G401 (cell line): ENCODE data around the gene SLC17A2. TPM values are rescaled to one million over a fixed set of nuclear protein-coding genes. Genes with fewer than 3 reads are reported as not detected.

Experiments
- DNase-seq: peaks from one replicate; pipeline ENCODE4 v3.0.0-alpha.2; 2015; ENCODE audit warnings: low spot score
- in situ Hi-C: cut with HindIII; loops from 2 replicates; pipeline ENCODE4 v1.10.0; 2016; ENCODE audit warnings: low sequenced_read_pairs, mixed read lengths
- total RNA-seq: library from RNA; depleted of rRNA; stranded (reverse); fragments of >200 nt; shearing (Covaris generic); gene quantifications from 2 replicates; pipeline ENCODE4 v1.2.3, GENCODE V29; 2014

The SLC17A2 gene
- total RNA-seq, 1 experiment from 2014 or later, result not detected

DNA sequence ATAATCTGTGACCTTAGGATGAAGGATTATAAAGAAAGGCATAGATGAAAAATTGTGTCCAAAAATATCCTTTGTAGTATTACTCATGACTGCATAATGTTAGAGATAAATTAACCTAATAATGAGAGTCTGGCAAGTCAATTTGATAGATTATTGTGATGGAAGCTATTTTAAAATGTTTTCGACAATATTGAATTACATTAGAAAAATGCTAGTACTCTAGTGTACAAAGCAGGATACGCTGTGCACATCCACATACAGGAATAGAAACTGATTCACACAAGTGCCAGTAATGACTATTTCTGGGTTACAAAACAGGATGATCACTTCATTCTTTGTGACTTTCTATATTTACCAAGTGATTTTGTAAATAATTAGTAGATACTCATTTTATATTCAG lies 3.3 kb downstream of the SLC17A2 start:
- DNase-seq, result no peak
- in situ Hi-C loops, result no loop called here

DNA sequence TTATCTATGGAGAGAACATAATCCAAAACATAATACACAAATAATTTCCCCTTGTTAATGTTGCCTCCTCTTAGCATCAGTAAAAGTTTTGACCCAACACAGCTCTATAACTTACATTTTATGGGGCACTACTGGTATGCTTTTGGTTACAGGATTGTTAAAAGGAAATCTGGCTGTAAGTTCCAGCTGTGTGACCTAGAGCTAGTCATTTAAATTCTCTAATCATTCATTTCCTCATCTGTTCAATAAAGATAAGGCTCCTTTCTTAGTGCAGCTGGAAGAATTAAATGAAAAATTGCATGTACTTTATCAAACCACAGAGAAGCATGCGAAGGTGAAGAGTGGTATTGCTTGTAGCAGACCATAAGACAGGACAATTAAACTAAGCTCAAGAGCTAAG lies 4.6 kb downstream of the SLC17A2 start:
- DNase-seq, result no peak
- in situ Hi-C loops, result no loop called here

DNA sequence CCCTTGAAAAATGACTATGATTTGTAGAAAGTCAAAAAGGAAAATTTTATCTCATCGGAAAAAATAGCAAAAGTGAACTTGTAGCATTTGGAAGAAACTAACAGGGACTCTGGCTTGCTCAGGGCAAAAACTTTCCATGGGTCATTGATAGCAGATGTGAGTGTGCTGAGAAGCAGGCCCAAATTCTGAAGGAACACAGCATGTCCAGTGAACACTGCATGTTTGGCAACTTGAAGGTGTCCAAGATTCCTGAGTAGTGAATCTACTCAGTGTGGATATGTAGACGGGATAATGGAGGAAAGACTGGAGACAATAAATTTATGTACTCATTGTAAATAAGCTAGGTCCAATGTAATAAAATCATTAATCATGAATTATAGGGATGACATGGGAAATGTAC lies 8.2 kb downstream of the SLC17A2 start:
- in situ Hi-C loops, result no loop called here
- no peak for DNase-seq

DNA sequence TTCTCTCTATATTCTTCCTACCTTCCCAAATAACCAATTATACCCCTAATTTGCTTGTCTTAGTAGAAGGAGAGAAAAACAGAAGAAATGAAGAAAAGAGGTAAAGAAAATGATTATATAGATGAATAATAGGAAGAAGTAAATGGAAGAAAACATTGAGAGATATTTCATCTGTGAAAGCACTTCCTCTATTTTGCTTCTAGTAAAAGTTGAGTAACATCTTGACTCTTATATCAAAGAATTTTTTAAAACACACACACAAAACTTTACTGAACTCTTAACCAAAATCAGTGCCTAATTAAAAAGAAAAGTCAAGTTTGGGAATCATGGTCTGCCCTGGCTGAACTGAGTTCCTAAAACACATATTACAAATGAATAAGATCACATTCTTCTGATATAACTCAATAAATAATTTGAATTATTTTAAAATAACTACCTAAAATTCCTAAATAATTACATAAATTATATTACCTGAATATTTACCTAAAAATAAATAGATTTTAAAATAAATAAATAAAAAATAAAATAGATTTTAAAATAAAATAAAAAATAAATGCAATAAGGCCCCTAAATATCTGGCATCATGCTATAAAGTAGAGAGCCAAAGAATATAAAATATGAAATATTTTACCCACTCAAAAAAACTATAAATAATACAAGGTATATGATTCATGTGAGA lies 8.8 kb downstream of the SLC17A2 start:
- in situ Hi-C loops, result no loop called here
- DNase-seq, result no peak

DNA sequence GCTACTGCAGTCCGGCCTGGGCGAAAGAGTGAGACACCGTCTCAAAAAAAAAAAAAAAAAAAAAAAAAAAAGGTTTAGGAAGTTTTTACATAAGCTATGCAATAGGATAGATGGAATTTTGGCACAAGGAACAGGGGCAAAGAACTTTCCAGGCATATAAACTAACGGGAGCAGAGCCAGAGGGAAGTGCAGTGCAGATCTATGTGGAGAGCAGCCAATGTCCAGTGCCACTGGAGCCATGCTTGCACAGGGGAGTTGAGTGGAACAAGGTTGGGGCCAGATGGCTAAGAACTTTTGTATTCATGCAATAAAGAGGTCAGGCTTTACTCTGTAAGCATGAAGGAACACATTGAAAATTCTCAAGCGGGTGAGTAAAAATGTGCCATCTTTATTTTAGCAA lies 10.8 kb downstream of the SLC17A2 start:
- DNase-seq, result no peak
- in situ Hi-C loops, result no loop called here

DNA sequence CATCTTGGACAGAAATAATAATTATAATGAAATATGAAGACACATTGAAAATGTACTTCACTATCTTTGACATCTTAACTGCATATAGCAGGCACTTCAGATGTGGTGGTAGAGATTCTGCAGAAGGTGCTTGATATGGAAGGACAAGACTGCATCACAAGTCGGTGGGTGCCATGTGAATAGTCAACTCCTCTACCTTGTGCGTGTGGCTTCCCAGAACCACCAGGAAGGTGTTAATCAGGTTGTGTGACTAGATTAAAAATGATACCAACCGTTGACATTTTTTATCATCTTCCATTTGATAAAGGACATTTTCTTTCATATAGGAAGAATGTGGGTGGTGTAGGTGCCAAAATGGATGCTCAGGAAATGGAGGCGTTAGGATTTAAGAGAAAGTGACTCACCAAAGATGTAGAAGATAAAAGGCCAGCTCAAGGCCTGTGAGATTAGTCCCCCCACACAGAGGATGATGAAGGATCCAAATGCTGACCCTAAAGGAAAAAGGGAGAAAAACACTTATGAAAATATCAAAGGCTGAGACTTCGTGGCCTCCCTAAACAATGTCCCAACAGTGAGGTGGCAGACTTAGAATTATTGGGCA lies 12.3 kb downstream of the SLC17A2 start:
- no peak for DNase-seq
- in situ Hi-C loops, result no loop called here

DNA sequence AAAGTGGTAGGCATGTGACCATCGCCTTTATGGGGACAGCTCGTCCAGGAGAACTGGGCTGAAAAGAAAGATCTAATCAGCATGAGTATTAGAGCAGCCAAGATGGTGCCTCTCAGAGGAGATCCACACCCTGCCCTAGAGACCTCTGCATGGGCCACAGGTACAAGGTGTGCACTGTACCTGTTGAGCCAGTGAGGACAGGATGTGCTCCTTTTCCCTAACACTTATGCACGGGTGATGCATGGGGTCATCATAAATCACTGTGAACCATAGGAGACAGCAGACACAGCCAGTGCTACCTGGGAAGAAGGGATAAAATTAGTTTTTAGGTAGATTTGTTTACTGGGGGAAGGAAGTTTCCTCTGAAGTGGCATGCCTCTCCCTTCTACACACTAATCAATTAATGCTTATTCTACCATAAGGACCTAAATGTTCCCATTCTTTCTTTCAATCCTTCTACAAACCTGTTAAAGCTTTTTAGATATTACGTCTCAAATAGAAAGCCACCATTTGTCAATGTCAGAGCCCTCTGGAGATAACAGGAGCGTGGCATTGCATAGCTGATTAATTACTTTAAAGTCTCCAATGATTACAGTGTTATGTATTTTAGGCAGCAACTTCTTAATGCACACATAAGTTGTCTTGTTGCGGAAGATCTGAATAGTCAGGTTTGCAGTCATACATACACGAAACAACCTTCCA lies 13.6 kb downstream of the SLC17A2 start:
- no peak for DNase-seq
- in situ Hi-C loops, result no loop called here

DNA sequence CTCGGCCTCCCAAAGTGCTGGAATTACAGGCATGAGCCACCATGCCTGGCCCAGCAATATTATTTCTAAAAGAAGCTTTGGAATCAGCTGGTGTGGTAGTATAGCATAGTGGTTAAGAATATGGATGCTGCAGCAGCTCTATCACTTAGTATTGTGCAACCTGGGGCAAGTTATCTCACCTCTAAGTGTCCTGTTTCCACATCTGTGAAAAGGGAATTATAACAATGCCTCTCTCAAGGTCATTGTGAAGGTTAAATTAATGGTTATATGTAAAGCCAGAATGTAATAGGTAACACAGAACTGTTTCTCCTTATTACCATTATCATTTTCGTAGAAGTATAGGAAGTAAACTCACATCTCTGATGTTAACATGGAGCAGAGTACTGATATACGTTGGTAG lies 14.2 kb downstream of the SLC17A2 start:
- in situ Hi-C loops, result no loop called here
- DNase-seq, result no peak

DNA sequence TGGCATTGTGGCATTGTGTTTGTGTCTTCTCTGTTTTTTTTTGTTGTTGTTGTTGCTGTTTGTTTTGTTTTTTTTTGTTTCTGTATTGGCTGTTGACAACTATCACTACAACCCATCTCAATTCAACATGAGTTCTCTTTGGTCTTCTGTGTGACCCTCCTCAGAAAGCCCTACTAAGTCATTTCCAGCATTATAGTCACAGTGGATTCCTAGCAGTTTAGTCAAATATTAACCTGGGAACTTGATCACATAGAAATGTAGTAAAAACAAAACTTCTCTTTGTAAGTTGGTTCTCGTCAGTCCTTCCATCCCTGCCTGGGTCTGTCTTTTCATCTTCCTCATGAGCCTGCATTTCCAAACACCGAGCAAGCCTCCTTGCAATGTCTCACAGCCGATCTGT lies 16.8 kb downstream of the SLC17A2 start:
- no peak for DNase-seq
- in situ Hi-C loops, result no loop called here

DNA sequence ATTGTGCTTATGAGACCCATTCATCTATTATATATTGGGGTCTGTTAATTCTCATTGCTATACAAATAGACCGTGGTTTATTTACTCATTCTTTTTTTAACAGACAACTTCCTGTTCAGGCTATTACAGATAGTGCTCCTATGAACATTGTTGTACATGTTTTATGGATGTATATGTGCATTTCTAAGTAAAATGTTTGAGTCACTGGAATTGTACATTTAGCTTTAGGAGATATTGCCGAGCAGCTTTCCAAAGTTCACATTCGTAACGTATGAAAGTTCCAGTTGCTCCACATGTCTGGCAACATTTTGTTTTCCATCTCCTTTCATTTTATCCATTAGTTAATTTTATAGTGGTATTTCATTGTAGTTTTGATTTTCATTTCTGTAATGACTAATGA lies 19.1 kb downstream of the SLC17A2 start:
- in situ Hi-C loops, result no loop called here
- no peak for DNase-seq

DNA sequence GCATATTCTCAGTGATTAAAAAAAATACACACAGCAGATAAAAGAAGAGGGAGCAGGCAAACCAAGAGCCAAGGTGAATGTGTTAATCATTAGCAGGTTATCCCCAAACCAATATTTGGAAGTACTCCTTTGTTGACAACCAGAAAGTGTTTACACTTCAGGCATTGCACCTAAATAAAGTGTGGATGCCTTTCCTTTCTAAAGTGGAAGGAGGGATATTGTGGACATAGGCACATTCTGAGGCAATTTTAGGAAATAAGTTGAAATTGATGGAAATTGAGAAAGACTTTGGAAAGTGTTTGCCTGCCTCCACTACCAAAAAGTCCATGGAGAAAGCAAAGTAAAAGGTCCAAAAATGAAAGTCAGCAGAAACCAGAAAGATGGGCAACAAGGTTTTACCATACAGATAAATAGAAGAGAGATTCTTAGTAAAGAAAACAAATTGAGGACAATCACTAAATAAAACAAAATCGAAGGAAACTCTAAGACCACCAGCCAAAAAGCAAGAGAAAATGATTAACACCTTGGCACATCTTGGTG lies 22.9 kb downstream of the SLC17A2 start:
- DNase-seq, result no peak

DNA sequence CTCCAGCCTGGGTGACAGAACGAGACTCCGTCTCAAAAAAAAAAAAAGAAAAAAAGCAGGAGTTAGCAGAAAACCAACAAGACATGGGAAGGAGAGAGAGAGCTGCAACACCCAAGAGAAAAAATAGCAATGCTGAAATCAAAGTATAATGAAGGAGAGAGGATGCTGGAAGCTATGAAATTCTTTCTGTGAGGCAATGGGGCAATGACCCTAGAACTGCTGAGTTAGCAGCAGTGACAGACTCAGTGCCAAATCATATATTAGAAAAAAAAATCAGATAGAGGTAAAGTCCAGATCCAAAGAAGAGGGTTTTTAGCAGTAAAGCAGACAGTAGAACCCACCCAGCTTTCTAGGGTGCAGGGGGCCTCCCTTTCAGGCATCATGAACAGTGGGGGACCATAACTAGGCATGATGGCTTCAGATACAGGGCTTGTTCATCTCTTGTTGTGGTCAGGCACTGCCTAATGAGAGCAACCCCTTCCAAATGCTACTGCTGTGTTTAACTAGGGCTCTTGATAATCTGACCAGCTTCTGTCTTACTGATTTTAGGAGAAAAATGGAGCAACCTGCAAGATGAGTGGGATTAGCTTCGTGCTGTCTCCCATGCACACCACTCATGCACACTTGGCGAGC lies 26.9 kb downstream of the SLC17A2 start:
- DNase-seq, result no peak
- in situ Hi-C loops, result no loop called here

More for the DNA sequence above, 22.9 kb downstream of the SLC17A2 start:
- in situ Hi-C loops, result no loop called here

DNA sequence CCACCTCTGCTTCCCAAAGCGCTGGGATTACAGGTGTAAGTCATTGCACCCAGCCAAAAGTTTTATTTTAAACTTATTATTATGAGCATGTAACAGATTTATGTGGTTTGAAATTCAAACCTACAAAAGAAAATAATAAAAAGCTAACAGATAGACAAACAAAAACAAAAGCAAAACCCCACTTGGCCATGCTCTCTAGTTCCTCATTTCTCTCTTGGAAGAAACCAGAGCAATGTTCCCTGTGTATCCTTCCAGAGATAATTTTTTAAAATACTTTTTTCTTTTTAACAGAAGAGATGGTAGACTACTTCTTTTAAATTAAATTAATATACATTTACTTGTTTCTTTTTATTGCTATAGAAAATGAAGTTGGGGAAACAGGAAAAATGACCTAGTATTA lies 28.4 kb downstream of the SLC17A2 start:
- in situ Hi-C loops, result no loop called here
- no peak for DNase-seq

DNA sequence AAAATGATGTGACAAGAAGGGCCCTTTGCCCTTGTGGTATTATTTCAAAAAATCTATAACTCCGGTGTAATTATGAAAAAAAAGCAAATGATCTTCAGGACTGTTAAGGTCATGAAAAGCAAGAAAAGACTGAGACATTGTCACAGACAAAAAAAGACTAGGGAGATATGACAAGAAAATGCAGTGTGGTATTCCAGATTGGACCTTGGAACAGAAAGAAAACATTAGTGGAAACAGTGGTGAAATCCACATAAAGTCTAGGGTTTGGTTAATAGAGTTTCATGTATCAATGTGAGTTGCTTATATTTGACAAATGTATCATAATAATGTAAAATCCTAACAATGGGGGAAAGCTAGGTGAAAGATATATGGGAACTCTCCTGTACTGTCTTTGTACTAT lies 29.6 kb downstream of the SLC17A2 start:
- in situ Hi-C loops, result no loop called here
- DNase-seq, result no peak

DNA sequence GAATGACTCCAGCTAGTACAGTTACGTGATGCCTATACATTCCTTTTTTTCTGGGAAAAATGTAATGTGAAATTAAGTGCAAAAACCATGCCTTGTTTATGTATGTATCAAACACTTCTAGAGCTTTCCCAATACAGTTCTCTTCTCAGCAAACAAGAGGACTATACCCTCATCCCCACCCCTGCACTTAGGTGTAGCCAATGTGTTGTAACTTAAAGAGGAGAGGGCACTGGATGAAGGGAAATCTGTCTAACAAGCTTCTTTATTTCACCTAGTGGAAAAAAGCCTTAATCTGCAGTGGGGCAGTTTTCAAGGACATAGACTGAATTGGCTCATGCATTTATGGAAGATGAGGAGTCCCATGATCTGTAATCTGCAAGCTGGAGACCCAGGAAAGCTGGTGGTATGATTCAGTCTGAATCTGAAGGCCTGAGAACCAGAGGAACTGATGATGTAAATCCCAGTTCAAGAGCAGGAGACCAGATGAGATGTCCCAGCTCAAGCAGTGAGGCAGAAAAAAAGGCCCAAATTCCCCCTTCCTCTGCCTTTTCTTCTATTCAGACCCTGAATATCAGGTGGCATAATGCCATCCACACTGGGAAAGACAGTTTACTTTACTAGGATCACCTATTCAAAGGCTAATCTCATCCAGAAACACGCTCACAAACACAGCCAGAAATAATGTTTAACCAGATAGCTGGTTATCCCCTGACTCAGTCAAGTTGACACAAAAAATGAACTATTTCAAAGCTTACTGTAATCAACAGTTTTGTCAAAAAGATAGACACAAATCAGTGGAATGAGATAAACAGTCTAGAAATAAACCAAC lies 30.7 kb downstream of the SLC17A2 start:
- in situ Hi-C loops, result no loop called here
- DNase-seq, result no peak

DNA sequence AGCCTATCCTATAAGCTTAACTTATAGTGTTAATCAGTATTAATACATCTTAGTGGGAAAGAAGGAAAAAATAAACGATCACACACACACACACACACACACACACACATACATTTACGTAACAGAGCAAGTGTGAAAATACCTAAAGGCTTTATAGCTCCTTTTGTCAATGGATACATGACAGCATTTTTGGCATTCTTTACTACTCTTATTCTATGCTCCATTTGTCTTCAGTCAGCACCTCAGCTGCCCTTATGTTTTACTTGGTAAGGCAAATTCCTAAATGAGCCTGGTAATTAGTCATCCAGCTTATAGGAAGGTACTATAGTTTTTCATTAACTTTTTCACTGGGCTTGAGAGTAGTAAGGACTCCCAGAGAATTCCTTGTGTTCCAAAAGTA lies 31.4 kb downstream of the SLC17A2 start:
- in situ Hi-C loops, result no loop called here

DNA sequence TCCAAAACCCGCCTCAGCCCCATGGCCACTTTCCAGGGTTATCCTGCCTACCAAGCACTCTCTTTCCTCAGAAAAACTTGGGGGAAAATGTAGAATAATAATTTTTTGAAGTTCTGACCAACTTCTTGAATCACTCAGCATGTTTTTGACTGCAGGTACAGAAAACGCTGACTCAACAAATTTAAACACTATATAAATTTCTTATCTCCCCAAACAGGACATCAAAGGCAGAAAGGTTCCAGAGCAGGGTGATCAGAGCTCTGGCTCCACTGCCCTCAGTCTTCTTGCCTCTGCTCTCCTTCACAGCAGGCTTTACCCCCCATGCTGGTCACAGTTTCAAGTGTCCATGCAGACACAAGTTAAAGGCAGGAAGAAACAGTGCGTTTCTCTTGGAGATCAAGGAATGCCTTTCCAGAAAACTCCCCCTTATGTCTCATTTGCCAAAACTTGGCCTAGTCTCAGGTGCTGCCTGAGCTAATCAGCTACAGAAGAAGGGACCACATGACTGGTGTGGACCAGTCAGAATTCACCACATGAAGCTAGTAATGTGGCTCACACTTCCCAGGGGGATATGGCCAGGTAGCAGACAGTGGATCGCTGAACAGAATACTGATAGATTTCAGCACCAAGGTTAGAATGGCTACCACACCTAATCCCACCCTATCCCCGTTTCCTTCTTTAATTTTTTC lies 32.1 kb downstream of the SLC17A2 start:
- in situ Hi-C loops, result no loop called here
- no peak for DNase-seq

More for the DNA sequence above, 31.4 kb downstream of the SLC17A2 start:
- no peak for DNase-seq

DNA sequence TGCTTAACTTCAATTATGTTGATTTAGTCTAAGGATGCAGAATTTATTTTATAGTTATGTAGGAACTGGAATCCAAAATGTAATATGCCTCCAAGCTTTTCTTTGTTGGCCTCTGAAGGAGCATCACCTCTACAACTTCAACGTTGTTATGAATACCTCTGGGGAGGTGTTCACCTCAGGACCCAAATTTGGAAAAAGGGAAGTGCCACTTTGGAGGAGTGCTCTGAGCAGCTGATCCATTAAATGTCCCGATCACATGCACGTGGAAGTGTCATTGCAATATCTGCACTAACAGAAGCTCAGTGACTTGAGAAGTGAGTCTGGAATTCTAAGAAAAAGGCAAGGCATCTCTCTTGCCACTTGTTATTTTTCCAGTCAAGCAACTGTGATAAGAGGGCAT lies 34.2 kb downstream of the SLC17A2 start:
- DNase-seq, result no peak
- in situ Hi-C loops, result no loop called here

DNA sequence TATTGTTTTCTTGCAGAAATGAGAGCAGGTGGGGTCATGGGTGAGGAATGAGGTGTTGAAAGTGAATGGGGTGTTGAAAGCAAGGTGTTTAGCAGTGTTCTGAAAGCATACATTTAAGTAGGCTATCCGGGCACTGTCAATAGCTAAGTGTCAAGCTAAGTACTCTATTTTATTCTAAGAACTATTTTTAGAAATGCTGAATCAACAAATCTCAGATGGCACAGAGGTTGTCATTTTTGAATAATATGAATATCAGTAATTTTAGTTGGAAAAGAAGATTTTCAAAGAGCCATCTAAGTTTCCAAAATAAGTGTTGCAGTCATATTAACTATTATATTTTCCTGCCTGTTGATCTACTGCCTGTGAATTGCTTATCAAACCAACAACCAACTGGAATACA lies 34.7 kb downstream of the SLC17A2 start:
- DNase-seq, result no peak
- in situ Hi-C loops, result no loop called here
